OCI-LY1 (cell line): Measurements from ENCODE around the gene RDH14.

Source experiments
- CTCF ChIP-seq: fragments of 200-600 bp; sonication (generic), shearing (Covaris generic); IDR thresholded peaks from 2 replicates; pipeline ENCODE4 v1.5.1; 2017; ENCODE audit warnings: mild to moderate bottlenecking, antibody characterized with exemption, low read length, moderate library complexity, mixed read lengths
- EZH2 ChIP-seq: fragments of 200-600 bp; sonication (generic), shearing (Covaris generic); IDR thresholded peaks from 2 replicates; pipeline ENCODE4 v1.8.0; 2017; ENCODE audit warnings: borderline replicate concordance, mixed run types, mild to moderate bottlenecking, antibody characterized with exemption, low read length, moderate library complexity, mixed read lengths

DNA sequence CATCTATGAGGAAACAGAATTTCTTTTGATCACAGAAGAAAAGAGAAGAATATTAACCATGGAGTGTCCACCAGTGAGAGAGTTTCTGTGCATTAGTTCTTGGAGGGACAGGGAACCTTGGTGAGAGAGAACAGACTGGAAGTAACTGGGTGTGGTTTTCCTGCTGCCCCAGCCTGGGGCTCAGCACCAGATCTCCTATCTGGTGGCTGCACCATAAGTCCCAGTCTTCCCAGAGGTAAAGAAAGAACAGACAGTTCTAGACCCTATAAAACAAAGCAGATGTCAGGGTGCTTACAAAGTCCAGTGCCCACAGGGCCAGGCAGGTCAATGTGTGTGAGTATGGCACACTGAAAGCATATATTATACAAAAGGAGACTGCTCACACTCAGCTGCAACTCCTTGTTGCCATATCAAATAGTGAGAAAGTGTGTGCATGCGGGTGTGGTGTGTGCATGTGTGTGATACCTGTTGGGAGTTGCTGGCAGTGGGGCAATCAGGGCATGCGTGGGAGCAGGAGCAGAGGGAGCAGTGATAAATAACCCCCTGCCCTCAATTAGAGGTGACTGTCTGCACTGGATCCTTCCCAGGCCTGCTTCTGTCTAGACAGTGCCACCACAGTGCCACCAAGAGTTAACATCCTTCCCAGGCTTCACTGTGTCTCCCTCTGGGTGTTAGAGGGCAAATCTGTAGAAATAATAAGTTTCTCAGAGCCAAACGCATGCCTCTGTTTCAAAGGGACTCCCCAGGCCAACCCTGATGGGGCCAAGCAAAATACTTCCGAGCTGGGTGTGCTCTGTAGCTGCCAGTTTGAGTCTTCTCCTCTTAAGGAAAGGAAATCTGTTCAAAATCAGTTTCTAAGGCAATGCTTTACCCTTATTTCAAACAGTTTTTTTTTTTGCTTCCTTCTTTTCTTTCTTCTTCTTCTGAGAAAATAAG lies 45.7 kb downstream of the RDH14 start:
- TF ChIP-seq EZH2 = no peak
- no peak for TF ChIP-seq CTCF
